ENCODE results near the gene ZMAT2.

GRCh38 chr5:140694276-140694675 is 6.0 kb upstream of the ZMAT2 start:
- no peak for TF ChIP-seq EZH2phosphoT487 (IDR thresholded peaks at IDR 0.05; ENCODE audit: low read depth)
- TF ChIP-seq CTCF (IDR thresholded peaks at IDR 0.05; ENCODE audit: low read depth, low read length), result no peak
